K562 (cell line): ENCODE results near the gene TMEM129. TPM values are rescaled to one million over a fixed set of nuclear protein-coding genes. Genes with fewer than 3 reads are reported as not detected.

ENCODE experiments used
- ATAC-seq: fragments of 200-7000 bp; cut with Tn5 transposase; 3 replicates; pipeline ENCODE4 v1.9.1; 2020; ENCODE audit warnings: moderate library complexity
- BruUV-seq: library from RNA; stranded (reverse); fragments of 400-500 nt; replicated peaks from 2 replicates; lab custom pipeline; 2021; lab: Mats Ljungman, UMichigan
- CTCF ChIA-PET: fragments of 300-600 bp; formaldehyde crosslinking; extraction: SDS; loops from one replicate; lab custom pipeline; 2021; ENCODE audit warnings: low intra/inter-chr PET ratio; lab: Yijun Ruan, JAX
- POLR2A ChIA-PET: fragments of 300-600, 350-650 bp; sonication (Branson Sonifier 250); formaldehyde crosslinking; extraction: SDS; loops from one replicate; lab custom pipeline; 2021; ENCODE audit warnings: antibody characterized with exemption, inconsistent platforms; lab: Yijun Ruan, JAX
- DNase-seq, 4 experiments: peaks; one replicate each; pipeline versions ENCODE4 v3.0.0 to v3.0.0-alpha.2; 2011 to 2018; ENCODE audit warnings: low spot score in 3 of 4, mixed read lengths in 3 of 4; ENCODE audit errors: extremely low read depth in 1 of 4
- FAIRE-seq: peaks from 2 replicates; lab custom pipeline; 2011; peaks lifted over from hg19 to GRCh38; lab: Jason Lieb, UNC
- H2AFZ ChIP-seq: 2 replicates; pipeline ENCODE4 v1.6.0; 2011; ENCODE audit warnings: low read depth, low read length, control low read depth, inconsistent platforms
- H3K27ac ChIP-seq: fragments of 200-600 bp; 3 replicates; pipeline ENCODE4 v1.8.0; 2011; ENCODE audit warnings: low read depth, mild to moderate bottlenecking, control low read depth, inconsistent platforms, low read length, moderate library complexity, mixed read lengths; ENCODE audit errors: extremely low read depth
- H3K27me3 ChIP-seq, 2 experiments: fragments of 300-600 bp in 1 of 2; 2 replicates in 1 of 2; 3 replicates in 1 of 2; pipeline versions ENCODE4 v1.6.0 to v1.8.0; 2011; ENCODE audit warnings: inconsistent platforms in 2 of 2, low read length in 2 of 2, mild to moderate bottlenecking in 1 of 2, mixed read lengths in 1 of 2, moderate library complexity in 1 of 2; ENCODE audit not compliant: control insufficient read depth in 2 of 2, insufficient read depth in 2 of 2
- H3K36me3 ChIP-seq: fragments of 300-600 bp; 3 replicates; pipeline ENCODE4 v1.8.0; 2011; ENCODE audit warnings: mild to moderate bottlenecking, low read length, inconsistent platforms; ENCODE audit not compliant: control insufficient read depth, insufficient read depth
- H3K4me1 ChIP-seq, 2 experiments: fragments of 200-600 bp in 1 of 2; replicated peaks in 1 of 2; 2 replicates in 1 of 2; 3 replicates in 1 of 2; pipeline versions ENCODE4 v1.5.1 to v1.8.0; 2011; ENCODE audit warnings: inconsistent platforms in 2 of 2, low read length in 2 of 2, mild to moderate bottlenecking in 1 of 2, mixed read lengths in 1 of 2, moderate library complexity in 1 of 2; ENCODE audit not compliant: control insufficient read depth in 2 of 2, insufficient read depth in 2 of 2
- H3K4me2 ChIP-seq: 2 replicates; pipeline ENCODE4 v1.6.1; 2011; ENCODE audit warnings: low read length, control low read depth, inconsistent platforms, mixed read lengths; ENCODE audit not compliant: insufficient read depth
- H3K4me3 ChIP-seq: fragments of 200-600 bp; sonication (generic), shearing (Covaris generic); 2 replicates; pipeline ENCODE4 v1.5.1; 2016; ENCODE audit warnings: control low read depth, inconsistent platforms
- H3K79me2 ChIP-seq: fragments of 200-600 bp; 3 replicates; pipeline ENCODE4 v1.8.0; 2011; ENCODE audit warnings: low read length, inconsistent platforms; ENCODE audit not compliant: control insufficient read depth, insufficient read depth
- H3K9ac ChIP-seq, 2 experiments: 2 replicates each; pipeline versions ENCODE4 v1.6.0 to v1.6.1; 2011; ENCODE audit warnings: low read depth in 2 of 2, low read length in 2 of 2, control low read depth in 1 of 2, inconsistent platforms in 1 of 2, mild to moderate bottlenecking in 1 of 2, mixed read lengths in 1 of 2; ENCODE audit not compliant: insufficient read depth in 1 of 2
- H3K9me1 ChIP-seq: one replicate; pipeline ENCODE4 v1.6.0; 2011; ENCODE audit warnings: inconsistent platforms, mild to moderate bottlenecking, low read length, moderate library complexity; ENCODE audit not compliant: control insufficient read depth, insufficient read depth
- H3K9me3 ChIP-seq: replicated peaks from 2 replicates; pipeline ENCODE4 v1.5.1; 2011; ENCODE audit warnings: low read depth, low read length, inconsistent platforms; ENCODE audit not compliant: control insufficient read depth, insufficient read depth
- H4K20me1 ChIP-seq: replicated peaks from 2 replicates; pipeline ENCODE4 v1.6.1; 2011; ENCODE audit warnings: low read length, inconsistent platforms, mixed read lengths; ENCODE audit not compliant: control insufficient read depth, insufficient read depth
- ARID2 ChIP-seq: fragments of 450-650 bp; IDR thresholded peaks from 2 replicates; pipeline ENCODE4 v1.6.1; 2017; ENCODE audit warnings: antibody characterized with exemption, mild to moderate bottlenecking
- CXXC5 ChIP-seq: fragments of 250-450 bp; sonication (Bioruptor Pico); IDR thresholded peaks from 2 replicates; pipeline ENCODE4 v1.8.0; 2022; ENCODE audit warnings: inconsistent platforms, mild to moderate bottlenecking, moderate library complexity
- MBD1 ChIP-seq: fragments of 250-450 bp; sonication (Bioruptor Pico); IDR thresholded peaks from 2 replicates; pipeline ENCODE4 v1.8.0; 2022; ENCODE audit warnings: inconsistent platforms
- NR2C2 ChIP-seq, 2 experiments: fragments of 200-800 bp in 1 of 2; sonication (Bioruptor generic) in 1 of 2; sonication (generic) in 1 of 2; formaldehyde crosslinking in 1 of 2; IDR thresholded peaks; 2 replicates each; pipeline versions ENCODE4 v1.6.1 to v1.8.0; 2016 to 2022; ENCODE audit warnings: mild to moderate bottlenecking in 1 of 2, missing compliant biosample characterization in 1 of 2, missing genetic modification characterization in 1 of 2, missing genetic modification reagents in 1 of 2
- NR4A1 ChIP-seq, 2 experiments: fragments of 250-450 bp in 1 of 2; fragments of 450-650 bp in 1 of 2; sonication (Bioruptor Pico) in 1 of 2; IDR thresholded peaks; 2 replicates each; pipeline versions ENCODE4 v1.4.0 to v1.6.1; 2016 to 2020; ENCODE audit warnings: mild to moderate bottlenecking in 2 of 2, missing compliant biosample characterization in 1 of 2, missing genetic modification characterization in 1 of 2, moderate library complexity in 1 of 2
- PRDM10 ChIP-seq: fragments of 450-650 bp; IDR thresholded peaks from 2 replicates; pipeline ENCODE4 v1.6.1; 2018; ENCODE audit not compliant: partially characterized antibody
- PRPF4 ChIP-seq: fragments of 200-400 bp; formaldehyde crosslinking; IDR thresholded peaks from one replicate; pipeline ENCODE4 v1.6.1; 2017; ENCODE audit warnings: low read length, low read depth, mild to moderate bottlenecking; ENCODE audit not compliant: insufficient read depth, poor library complexity, severe bottlenecking
- RBM39 ChIP-seq: fragments of 200-400 bp; formaldehyde crosslinking; optimal IDR thresholded peaks from 2 replicates; pipeline ENCODE3; 2018; ENCODE audit warnings: low read depth, low read length
- SRSF7 ChIP-seq: fragments of 200-400 bp; formaldehyde crosslinking; optimal IDR thresholded peaks from 2 replicates; pipeline ENCODE3; 2017; ENCODE audit warnings: mild to moderate bottlenecking, low read depth, low read length
- ZNF518B ChIP-seq: fragments of 250-450 bp; sonication (Bioruptor Pico); IDR thresholded peaks from 2 replicates; pipeline ENCODE4 v1.5.0; 2021; ENCODE audit warnings: mild to moderate bottlenecking, moderate library complexity
- ZSCAN29 ChIP-seq: fragments of 450-650 bp; IDR thresholded peaks from 2 replicates; pipeline ENCODE4 v1.6.1; 2017
- WGBS: fragments of 100-300 bp; shearing (Covaris generic); methylation state at CpG from one replicate; pipeline ENCODE4 v1.1.6; 2016; ENCODE audit warnings: low coverage, mixed read lengths; ENCODE audit not compliant: insufficient coverage; ENCODE audit errors: missing lambda C conversion rate; 5-methylcytosine and 5-hydroxymethylcytosine counted together
- in situ Hi-C: fragments of 300-500 bp; cut with MboI; formaldehyde crosslinking; loops from 4 replicates; pipeline ENCODE4 v1.15.0; 2018; ENCODE audit warnings: inconsistent platforms, mixed read lengths
- intact Hi-C: fragments of 100-400 bp; cut with micrococcal nuclease; formaldehyde crosslinking; loops from 2 replicates; pipeline ENCODE4 v1.14.2; 2022
- polyA plus RNA-seq, 8 experiments: library from polyadenylated mRNA; depleted of rRNA in 4 of 8; stranded (reverse) in 5 of 8; unstranded in 3 of 8; fragments of >200 nt; fragmentation: Nextera tagmentation in 2 of 8; fragmentation: Illumina TruSeq in 1 of 8; extraction: Ambion mirVana in 2 of 8; extraction: Trizol in 1 of 8; gene quantifications; 2 replicates each; pipeline versions ENCODE4 v1.2.1 to v1.2.3, GENCODE V29; 2011 to 2014; ENCODE audit warnings: inconsistent platforms in 1 of 8, missing spikeins in 1 of 8
- total RNA-seq, 7 experiments: library from RNA; depleted of rRNA in 6 of 7; stranded (reverse); fragments of >200 nt in 6 of 7; fragmentation: Illumina TruSeq in 2 of 7; extraction: Trizol in 2 of 7; gene quantifications; 2 replicates each; pipeline versions ENCODE4 v1.2.1 to v1.2.3, GENCODE V29; 2011 to 2021; ENCODE audit warnings: low replicate concordance in 1 of 7

TMEM129 gene
- total and polyA plus RNA-seq, 9 of the 15 experiments (the other 6 are each of a cell fraction or from before 2014, with no cell fraction given) = 0.34 to 47.2 (median 18.8) TPM

- BruUV-seq = no TSS peak
- no peak overlapping the region for H2AFZ ChIP-seq
- H3K79me2 ChIP-seq = no peaks in the 10 kb centered on the region
- H3K4me3 ChIP-seq = no peak overlapping the region
- 72% methylated on average over 19 of the region's 33 CpGs for WGBS
- in situ Hi-C loops (no loop called here), intact Hi-C loops (loop anchor here (5.0 kb wide), 2 partner anchors 160 to 440 kb away; no protein-coding TSS in a partner anchor)
- ChIA-PET POLR2A (interaction anchor here (0.6 to 1.1 kb wide), 5 partner anchors 9 to 61 kb away, joined by 3 to 4 read pairs (median 3); no protein-coding TSS in a partner anchor), CTCF (interaction anchor here (0.7 to 6.2 kb wide), 2 partner anchors 62 to 164 kb away, joined by 3 to 94 read pairs; no protein-coding TSS in a partner anchor)
- H3K9me1 ChIP-seq = no peaks in the 10 kb centered on the region
- no peak overlapping the region for H3K4me2 ChIP-seq
- FAIRE-seq = no peak
- DNase-seq = no peak
- no peaks in the 10 kb centered on the region for H3K9me3 ChIP-seq
- peak overlapping the region in 1 of 2 experiments; percentile 68; a peak in 1 of 4 replicates for H3K9ac ChIP-seq
- no peaks in the 10 kb centered on the region for H4K20me1 ChIP-seq
- peaks cover under 1 to 78% of the 10 kb centered on the region in 2 experiments; a peak in 4 of 5 replicates for H3K4me1 ChIP-seq
- no peak overlapping the region for H3K27ac ChIP-seq
- H3K27me3 ChIP-seq = no peaks in the 10 kb centered on the region
- H3K36me3 ChIP-seq = peaks cover 29% of the 10 kb centered on the region; the same call in 2 of the 3 replicates
- no peak for ATAC-seq
- no peak for TF ChIP-seq RBM39
- TF ChIP-seq SRSF7 = no peak
- TF ChIP-seq ZNF518B (CRISPR knock-in tag) = no peak
- no peak for TF ChIP-seq NR2C2 (CRISPR knock-in tag; IDR thresholded peaks at IDR 0.05)
- no peak for TF ChIP-seq NR2C2 (tag; IDR thresholded peaks at IDR 0.05)
- TF ChIP-seq CXXC5 (CRISPR knock-in tag) = no peak
- no peak for TF ChIP-seq PRDM10
- TF ChIP-seq ZSCAN29 = no peak
- TF ChIP-seq NR4A1 (CRISPR knock-in tag; IDR thresholded peaks at IDR 0.05) = no peak
- no peak for TF ChIP-seq NR4A1 (tag; IDR thresholded peaks at IDR 0.05)
- TF ChIP-seq ARID2 = no peak
- no peak for TF ChIP-seq PRPF4
- TF ChIP-seq MBD1 (CRISPR knock-in tag) = no peak
Observed at GRCh38 chr4:1746919-1747602, 25.9 kb upstream of the TMEM129 start.
